Stimulated activated CD4-positive, alpha-beta T cell treated with anti-CD3 and anti-CD28 coated beads, TNF-alpha, amount 100 ng/mL, for 48 hours (primary cell): ENCODE data around the gene POLR1C.
"Not testable (repeated sequence)": the region's sequence is repeated elsewhere in the genome, so short reads cannot be mapped to it uniquely, and the experiment has no call there.

ENCODE experiments used
- DNase-seq, 3 donors: peaks; one replicate each; pipeline ENCODE4 v3.0.0-alpha.2; 2020; ENCODE audit warnings: low read depth in 3 of 3

The POLR1C gene

DNA sequence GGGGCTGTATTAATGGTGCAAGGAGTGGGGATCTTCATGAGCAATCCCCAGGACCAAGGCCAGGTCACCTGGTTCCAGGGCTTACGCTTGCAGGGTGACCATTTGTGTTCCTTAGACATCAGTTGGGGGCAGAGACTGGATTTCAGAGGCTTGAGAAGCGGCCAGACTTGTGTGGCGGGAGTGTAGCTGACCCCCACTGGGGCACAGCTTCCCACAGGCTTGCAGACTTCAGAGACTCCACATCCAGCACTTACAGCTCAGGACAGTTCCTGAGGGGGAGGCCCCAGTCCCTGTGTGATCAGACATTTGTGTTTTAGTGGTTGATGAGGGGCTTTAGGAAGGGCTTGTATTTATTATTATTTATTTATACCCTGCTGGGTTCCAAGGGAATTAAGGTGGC, 24.2 kb upstream of the POLR1C start:
- DNase-seq: no peak

- DNase-seq: no peak
These were observed 23.7 kb upstream of the POLR1C start for GRCh38 chr6:43493230-43493629.

DNA sequence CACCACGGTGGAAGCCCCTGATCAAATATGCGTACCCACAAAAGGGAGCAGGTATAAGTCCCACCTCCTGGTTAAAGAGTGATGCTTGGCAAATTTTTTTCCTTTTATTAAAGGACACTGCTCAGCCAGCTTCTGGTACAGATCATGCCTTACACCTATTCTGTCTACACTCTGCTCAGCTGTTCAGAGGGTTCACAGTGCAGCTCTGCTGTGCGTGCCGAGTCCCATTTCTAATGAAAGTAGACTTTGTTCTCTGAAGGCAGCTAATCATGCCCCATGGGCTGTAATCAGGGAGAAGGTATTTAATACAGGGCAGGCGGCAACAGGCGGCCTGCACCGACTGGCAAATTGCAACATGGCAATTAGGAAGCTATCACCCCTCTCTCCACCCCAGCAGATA, 23.1 kb upstream of the POLR1C start:
- DNase-seq: no peak

DNA sequence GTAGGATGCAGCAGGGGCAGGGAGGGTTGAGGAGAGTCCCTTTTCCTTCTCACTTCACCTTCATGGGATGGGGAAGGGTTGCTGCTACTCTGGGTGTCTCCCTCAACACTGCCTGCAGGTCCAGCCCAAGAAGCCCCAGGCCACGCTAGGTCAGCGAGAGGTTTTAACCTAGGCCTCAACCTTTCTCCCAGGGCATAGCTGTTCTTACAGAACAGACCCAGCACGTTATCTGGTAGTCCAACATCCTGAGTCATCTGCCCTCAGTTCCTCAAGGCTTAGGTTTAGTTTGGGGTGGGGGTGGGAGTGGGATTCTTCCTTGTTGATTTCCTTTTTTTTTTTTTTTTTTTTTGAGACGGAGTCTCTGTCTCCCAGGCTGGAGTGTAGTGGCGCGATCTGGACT, 22.6 kb upstream of the POLR1C start:
- no peak for DNase-seq

- DNase-seq: no peak
These were observed 22.1 kb upstream of the POLR1C start for GRCh38 chr6:43494766-43495165.

DNA sequence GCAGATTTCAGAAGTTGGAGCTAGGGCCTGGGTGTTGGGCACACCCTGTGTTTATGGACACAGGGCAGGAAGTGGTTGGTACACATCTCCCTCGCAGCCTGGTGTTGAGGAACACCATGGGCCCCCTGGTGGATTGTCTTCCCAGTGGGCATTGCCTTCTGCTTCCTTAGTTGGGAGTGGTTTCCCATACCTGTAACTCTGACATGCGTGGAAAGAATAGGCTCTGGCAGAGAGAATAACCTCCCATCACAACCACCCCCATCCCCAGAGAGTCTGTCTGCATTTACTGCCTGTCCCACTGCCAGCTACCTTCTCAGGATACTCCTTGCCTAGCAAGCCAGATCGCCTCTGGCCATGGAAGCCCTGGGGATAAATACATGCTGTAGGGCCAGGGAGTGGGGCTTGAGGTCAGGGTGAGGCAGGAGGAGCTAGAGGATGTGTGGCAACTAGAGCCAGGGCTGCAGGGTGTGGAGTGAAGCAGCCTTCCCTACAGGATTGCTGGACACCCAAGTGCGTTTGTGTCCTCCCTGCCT, 21.4 kb upstream of the POLR1C start:
- no peak for DNase-seq

DNA sequence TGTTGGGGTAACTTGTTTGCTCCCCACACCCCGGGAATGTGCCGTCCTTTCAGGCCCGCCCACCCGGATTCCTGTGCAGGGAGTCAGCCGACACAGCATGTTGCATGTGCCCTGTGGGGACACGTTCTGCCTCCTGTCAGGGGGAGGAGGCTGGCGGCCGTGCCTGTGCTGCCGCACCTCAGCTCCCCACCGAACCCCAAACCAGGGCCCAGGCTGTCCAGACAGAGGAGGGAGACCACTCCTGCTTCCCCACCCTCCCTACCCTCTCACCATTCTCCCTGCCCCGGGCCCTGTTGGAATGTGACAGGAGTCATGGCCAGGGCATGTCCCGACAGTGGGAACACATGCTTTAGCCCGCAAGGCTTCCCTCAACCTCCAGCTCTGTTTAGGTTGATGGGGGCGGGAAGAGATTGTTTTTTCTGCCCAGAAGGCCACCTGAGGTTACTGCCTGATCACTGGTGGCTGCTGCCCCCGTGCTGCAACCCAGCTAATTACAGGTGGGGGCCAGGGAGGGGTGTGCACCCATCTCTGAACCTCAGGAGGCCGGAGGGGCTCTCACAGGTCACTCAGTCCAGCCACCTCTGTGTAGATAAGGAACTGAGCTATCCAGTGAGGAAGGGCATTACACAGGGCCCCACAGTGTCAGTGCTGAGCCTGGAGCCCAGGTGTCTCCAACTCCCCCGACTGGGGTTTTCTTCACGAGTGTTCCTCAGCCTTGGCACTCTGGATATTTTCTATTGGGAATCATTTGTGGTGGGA, 20.3 kb upstream of the POLR1C start:
- no peak for DNase-seq

DNA sequence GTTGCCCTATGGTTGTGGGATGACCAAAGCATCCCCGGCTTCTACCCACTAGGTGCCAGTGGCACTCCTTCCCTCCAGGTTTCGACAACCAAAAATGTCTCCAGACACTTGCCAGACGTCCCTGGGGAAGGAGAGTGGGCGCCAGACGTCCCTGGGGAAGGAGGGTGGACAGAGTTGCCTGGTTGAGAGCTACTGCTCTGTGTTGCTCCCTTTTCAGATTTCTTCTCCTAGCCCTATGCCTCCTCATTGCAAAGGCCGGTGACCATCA, 19.8 kb upstream of the POLR1C start:
- no peak for DNase-seq

- no peak for DNase-seq
These were observed 19.2 kb upstream of the POLR1C start for GRCh38 chr6:43497689-43498088.

GRCh38 chr6:43498291-43498690, 18.6 kb upstream of the POLR1C start:
- DNase-seq: not testable (repeated sequence)

- DNase-seq: no peak
These were observed 17.7 kb upstream of the POLR1C start for GRCh38 chr6:43499028-43499815.

DNA sequence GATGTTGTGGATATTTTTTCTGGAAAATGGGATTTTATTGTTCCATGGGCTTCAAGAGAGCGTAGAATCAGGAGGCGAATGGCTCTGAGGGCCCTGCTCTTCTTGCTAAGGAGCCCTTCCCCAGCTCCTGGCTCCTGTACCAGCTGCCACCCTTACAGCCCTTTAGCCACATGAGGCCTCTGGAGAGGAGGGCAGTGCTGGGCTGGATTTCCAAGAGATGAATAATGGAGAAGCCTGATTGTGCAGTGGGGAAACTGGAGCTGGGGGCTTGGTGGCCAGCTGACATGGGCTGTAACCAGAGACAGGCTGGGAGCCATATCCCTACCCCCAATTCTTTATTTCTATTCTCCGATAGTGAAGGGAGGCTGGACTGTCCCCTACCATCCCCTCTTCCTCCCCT, 16.0 kb upstream of the POLR1C start:
- no peak for DNase-seq

GRCh38 chr6:43502666-43503065, 14.2 kb upstream of the POLR1C start:
- no peak for DNase-seq

DNA sequence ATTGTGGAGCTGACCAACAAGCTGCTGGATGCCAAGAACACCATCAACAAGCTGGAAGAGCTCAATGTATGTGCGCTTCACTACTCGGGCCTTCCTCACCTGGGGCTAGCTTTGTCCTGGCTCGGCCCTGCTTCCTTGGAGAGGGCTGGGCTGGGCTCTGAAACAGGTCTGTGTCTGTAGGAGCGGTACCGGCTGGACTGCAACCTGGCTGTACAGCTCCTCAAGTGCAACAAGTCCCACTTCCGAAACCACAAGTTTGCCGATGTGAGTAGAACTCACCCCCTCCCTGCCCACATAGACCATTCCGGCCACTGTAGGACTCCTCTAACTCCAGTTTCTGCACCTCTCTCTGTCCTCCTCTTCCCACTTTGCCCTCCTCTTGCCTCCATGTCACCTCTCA, 13.4 kb upstream of the POLR1C start:
- no peak for DNase-seq

- DNase-seq: no peak
These were observed 11.9 kb upstream of the POLR1C start for GRCh38 chr6:43504756-43505593.

DNA sequence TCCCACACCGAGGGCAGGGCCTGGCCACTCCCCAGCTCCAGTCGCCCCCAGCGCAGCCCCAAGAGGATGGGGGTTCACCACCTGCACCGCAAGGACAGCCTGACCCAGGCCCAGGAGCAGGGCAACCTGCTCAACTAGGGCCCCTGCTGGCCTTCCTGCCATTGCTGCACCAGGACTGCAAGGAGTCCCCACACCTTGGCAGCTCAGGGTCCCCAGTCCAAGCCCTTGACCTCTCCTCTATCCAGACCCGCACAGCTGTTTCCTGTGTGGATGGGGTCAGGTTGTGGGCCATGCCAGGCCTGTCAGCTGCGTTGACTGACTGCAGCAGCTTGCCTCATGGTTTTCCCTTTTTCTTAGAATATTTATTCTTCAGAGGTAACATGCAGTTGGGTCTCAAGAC, 11.2 kb upstream of the POLR1C start:
- no peak for DNase-seq

DNA sequence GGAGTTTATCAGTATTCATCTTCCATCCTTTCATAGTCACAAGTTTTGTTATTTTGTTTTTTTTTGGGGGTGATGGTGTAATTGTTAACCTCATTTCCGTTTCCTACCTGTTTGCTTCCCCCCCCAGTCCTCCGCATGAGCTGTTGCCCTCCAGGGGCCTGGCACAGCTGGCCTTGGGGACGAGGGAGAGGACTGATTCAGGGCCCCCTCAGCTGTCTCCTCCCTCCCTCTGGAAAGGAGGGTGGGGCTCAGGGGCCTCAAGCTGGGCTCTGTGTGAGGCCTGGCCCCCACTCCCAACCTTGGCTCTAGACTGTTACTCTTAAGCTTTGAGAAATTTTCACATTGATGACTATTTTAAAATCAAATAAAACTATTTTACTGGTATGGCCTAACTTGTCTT, 10.7 kb upstream of the POLR1C start:
- DNase-seq: no peak

GRCh38 chr6:43506667-43507471, 10.0 kb upstream of the POLR1C start:
- peak; percentile 67 to 77 (median 70) for DNase-seq

- DNase-seq: no peak
These were observed 8.3 kb upstream of the POLR1C start for GRCh38 chr6:43508481-43509141.

- DNase-seq: no peak
These were observed 7.5 kb upstream of the POLR1C start for GRCh38 chr6:43509142-43509983.
